ENCODE data around the gene NKIRAS2. TPM values are rescaled to one million over a fixed set of nuclear protein-coding genes. Genes with fewer than 3 reads are reported as not detected.

Gene NKIRAS2
- total and polyA plus RNA-seq, 2 of the 13 experiments (the other 11 are each of a cell fraction or from before 2014, with no cell fraction given), result 27.9 to 42.0 TPM

GRCh38 chr17:42067371-42068091 lies 47.6 kb downstream of the NKIRAS2 start (continued):
- TF ChIP-seq ZNF513 (CRISPR knock-in tag; conservative IDR thresholded peaks at IDR 0.05) (no peak), RBM22 (optimal IDR thresholded peaks at IDR 0.05; ENCODE audit: low read length) (no peak), XBP1 (CRISPR knock-in tag; IDR thresholded peaks at IDR 0.05) (no peak), PHF8 (CRISPR knock-in tag; IDR thresholded peaks at IDR 0.05) (no peak), ZNF562 (CRISPR knock-in tag; IDR thresholded peaks at IDR 0.05; ENCODE audit: borderline replicate concordance) (no peak), ZNF501 (CRISPR knock-in tag; IDR thresholded peaks at IDR 0.05) (peak; percentile 45), ZNF580 (CRISPR knock-in tag; IDR thresholded peaks at IDR 0.05; ENCODE audit: borderline replicate concordance, low read depth) (peak; percentile 78), HNRNPK (IDR thresholded peaks at IDR 0.05; ENCODE audit: low read depth, low read length, poor library complexity, severe bottlenecking) (no peak), RORA (CRISPR knock-in tag; IDR thresholded peaks at IDR 0.05) (no peak), ZNF101 (CRISPR knock-in tag; IDR thresholded peaks at IDR 0.05; ENCODE audit: borderline replicate concordance, low read depth) (no peak), ZFY (CRISPR knock-in tag; IDR thresholded peaks at IDR 0.05) (0 out of 2 replicates have a peak, but pooled peaks have one; percentile 15), TSC22D2 (CRISPR knock-in tag; IDR thresholded peaks at IDR 0.05; ENCODE audit: borderline replicate concordance) (no peak), SNRNP70 (IDR thresholded peaks at IDR 0.05; ENCODE audit: low read depth, low read length) (no peak), ZNF326 (CRISPR knock-in tag; IDR thresholded peaks at IDR 0.05; ENCODE audit: borderline replicate concordance) (no peak), SMARCE1 (IDR thresholded peaks at IDR 0.05; ENCODE audit: borderline replicate concordance) (no peak), ZSCAN5A (CRISPR knock-in tag; IDR thresholded peaks at IDR 0.05; ENCODE audit: borderline replicate concordance) (no peak), PITX1 (CRISPR knock-in tag; IDR thresholded peaks at IDR 0.05) (peak; percentile 38; the same call in 1 of the 2 replicates)
- TF ChIP-seq, protein P1, sequence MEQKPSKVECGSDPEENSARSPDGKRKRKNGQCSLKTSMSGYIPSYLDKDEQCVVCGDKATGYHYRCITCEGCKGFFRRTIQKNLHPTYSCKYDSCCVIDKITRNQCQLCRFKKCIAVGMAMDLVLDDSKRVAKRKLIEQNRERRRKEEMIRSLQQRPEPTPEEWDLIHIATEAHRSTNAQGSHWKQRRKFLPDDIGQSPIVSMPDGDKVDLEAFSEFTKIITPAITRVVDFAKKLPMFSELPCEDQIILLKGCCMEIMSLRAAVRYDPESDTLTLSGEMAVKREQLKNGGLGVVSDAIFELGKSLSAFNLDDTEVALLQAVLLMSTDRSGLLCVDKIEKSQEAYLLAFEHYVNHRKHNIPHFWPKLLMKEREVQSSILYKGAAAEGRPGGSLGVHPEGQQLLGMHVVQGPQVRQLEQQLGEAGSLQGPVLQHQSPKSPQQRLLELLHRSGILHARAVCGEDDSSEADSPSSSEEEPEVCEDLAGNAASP (CRISPR knock-in tag; IDR thresholded peaks at IDR 0.05; ENCODE audit: borderline replicate concordance), result 0 out of 2 replicates have a peak, but pooled peaks have one; percentile 10
- TF ChIP-seq, protein P2, sequence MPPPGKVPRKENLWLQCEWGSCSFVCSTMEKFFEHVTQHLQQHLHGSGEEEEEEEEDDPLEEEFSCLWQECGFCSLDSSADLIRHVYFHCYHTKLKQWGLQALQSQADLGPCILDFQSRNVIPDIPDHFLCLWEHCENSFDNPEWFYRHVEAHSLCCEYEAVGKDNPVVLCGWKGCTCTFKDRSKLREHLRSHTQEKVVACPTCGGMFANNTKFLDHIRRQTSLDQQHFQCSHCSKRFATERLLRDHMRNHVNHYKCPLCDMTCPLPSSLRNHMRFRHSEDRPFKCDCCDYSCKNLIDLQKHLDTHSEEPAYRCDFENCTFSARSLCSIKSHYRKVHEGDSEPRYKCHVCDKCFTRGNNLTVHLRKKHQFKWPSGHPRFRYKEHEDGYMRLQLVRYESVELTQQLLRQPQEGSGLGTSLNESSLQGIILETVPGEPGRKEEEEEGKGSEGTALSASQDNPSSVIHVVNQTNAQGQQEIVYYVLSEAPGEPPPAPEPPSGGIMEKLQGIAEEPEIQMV (CRISPR knock-in tag; IDR thresholded peaks at IDR 0.05; ENCODE audit: low read depth), result no peak
- TF ChIP-seq, protein P3, sequence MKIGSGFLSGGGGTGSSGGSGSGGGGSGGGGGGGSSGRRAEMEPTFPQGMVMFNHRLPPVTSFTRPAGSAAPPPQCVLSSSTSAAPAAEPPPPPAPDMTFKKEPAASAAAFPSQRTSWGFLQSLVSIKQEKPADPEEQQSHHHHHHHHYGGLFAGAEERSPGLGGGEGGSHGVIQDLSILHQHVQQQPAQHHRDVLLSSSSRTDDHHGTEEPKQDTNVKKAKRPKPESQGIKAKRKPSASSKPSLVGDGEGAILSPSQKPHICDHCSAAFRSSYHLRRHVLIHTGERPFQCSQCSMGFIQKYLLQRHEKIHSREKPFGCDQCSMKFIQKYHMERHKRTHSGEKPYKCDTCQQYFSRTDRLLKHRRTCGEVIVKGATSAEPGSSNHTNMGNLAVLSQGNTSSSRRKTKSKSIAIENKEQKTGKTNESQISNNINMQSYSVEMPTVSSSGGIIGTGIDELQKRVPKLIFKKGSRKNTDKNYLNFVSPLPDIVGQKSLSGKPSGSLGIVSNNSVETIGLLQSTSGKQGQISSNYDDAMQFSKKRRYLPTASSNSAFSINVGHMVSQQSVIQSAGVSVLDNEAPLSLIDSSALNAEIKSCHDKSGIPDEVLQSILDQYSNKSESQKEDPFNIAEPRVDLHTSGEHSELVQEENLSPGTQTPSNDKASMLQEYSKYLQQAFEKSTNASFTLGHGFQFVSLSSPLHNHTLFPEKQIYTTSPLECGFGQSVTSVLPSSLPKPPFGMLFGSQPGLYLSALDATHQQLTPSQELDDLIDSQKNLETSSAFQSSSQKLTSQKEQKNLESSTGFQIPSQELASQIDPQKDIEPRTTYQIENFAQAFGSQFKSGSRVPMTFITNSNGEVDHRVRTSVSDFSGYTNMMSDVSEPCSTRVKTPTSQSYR (CRISPR knock-in tag; IDR thresholded peaks at IDR 0.05; ENCODE audit: borderline replicate concordance), result no peak; the same call in 1 of the 2 replicates

Measured in HepG2 (cell line).